ENCODE measurements around the gene NF2. TPM values are rescaled to one million over a fixed set of nuclear protein-coding genes. Genes with fewer than 3 reads are reported as not detected.

Gene NF2
- total RNA-seq, 1 donor from 2014 or later: 94.1 TPM

- no peak for DNase-seq (ENCODE audit: low read depth, low spot score)
These were observed 136.8 kb downstream of the NF2 start for GRCh38 chr22:29740216-29740615.

DNA sequence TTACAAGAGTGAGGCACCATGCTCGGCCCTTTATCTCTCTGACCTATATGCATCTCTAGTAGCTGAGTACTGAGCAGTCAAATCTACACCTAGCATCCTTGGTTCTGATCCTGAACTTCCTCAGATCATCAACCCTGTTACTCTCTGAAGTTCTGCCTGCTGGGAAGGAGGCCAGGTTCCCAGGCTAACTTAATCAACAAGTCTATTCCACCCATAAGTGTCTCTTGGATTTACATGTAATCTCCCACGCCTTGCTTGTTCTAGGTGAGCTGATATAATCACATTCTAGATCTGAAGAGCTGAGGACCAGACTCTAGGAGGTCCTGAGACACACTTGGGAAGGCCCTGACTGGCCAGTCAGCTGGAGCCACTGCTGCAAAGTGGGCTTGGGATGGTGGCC, 138.5 kb downstream of the NF2 start:
- DNase-seq (ENCODE audit: low read depth, low spot score): no peak

- DNase-seq (ENCODE audit: low read depth, low spot score): no peak
These were observed 138.9 kb downstream of the NF2 start for GRCh38 chr22:29742326-29742725.

- DNase-seq (ENCODE audit: low read depth, low spot score): no peak
These were observed 141.5 kb downstream of the NF2 start for GRCh38 chr22:29744902-29745301.

- DNase-seq (ENCODE audit: low read depth, low spot score): no peak
These were observed 144.4 kb downstream of the NF2 start for GRCh38 chr22:29747832-29748231.

Other genes starting within 250 kb of the NF2 start
- gene AP1B1, start 215.1 kb upstream of the NF2 start, total RNA-seq: 130 and 132 TPM in 2 replicates
- gene RFPL1, start 165.1 kb upstream of the NF2 start, total RNA-seq: not detected in 2 replicates
- gene NEFH, start 123.4 kb upstream of the NF2 start, total RNA-seq: 1.1 and 3.8 TPM in 2 replicates
- gene THOC5, start 49.9 kb upstream of the NF2 start, total RNA-seq: 55.1 and 67.0 TPM in 2 replicates
- 32.6 and 50.2 TPM in 2 replicates for gene NIPSNAP1, start 22.5 kb upstream of the NF2 start, total RNA-seq
- not detected in 2 replicates for gene CABP7, start 116.4 kb downstream of the NF2 start, total RNA-seq
- 19.1 and 19.7 TPM in 2 replicates for gene ZMAT5, start 163.4 kb downstream of the NF2 start, total RNA-seq
- gene UQCR10, start 163.7 kb downstream of the NF2 start, total RNA-seq: 78.0 and 83.1 TPM in 2 replicates
- 26.8 and 28.8 TPM in 2 replicates for gene ASCC2, start 234.6 kb downstream of the NF2 start, total RNA-seq